Measurements from ENCODE around the gene FEZ2.

DNA sequence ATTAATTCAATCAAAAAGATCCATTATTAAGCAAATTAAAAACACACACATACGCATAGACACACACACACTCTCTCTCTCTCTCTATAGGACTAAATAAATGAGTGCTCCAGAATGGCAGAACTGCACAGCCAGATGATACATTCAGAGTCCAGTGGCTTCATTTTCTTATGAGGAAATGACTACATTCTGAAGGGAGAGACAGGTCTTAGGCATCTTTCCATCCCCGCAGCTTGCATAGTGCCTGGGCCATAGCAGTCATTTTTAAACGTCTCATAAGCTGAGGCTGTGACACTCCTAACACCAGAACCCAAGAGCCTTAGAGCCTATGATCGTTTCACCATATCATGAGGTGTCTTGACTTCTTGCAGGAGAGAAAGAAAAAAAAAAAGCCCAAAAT is 31.1 kb downstream of the FEZ2 start:
- TF ChIP-seq CTCF (IDR thresholded peaks at IDR 0.05) (no peak), ZFX (IDR thresholded peaks at IDR 0.05; ENCODE audit: borderline replicate concordance) (no peak)

All from 22Rv1 (cell line).